Mesendoderm (in vitro differentiated cells): ENCODE measurements around the gene TMEM140.

Source experiments
- DNase-seq: peaks from one replicate; pipeline ENCODE4 v3.0.0; 2013
- H2AK5ac ChIP-seq: 2 replicates; pipeline ENCODE4 v1.6.1; 2013; ENCODE audit warnings: low read length, inconsistent platforms
- H2BK120ac ChIP-seq: 2 replicates; pipeline ENCODE4 v1.6.1; 2013; ENCODE audit warnings: low read depth, mild to moderate bottlenecking, low read length, moderate library complexity, mixed read lengths
- H2BK15ac ChIP-seq: replicated peaks from 2 replicates; pipeline ENCODE4 v1.6.1; 2013; ENCODE audit warnings: low read depth, mild to moderate bottlenecking, moderate library complexity
- H2BK5ac ChIP-seq: 2 replicates; pipeline ENCODE4 v1.6.1; 2013; ENCODE audit warnings: low read length, inconsistent platforms
- H3K18ac ChIP-seq: 2 replicates; pipeline ENCODE4 v1.6.1; 2013; ENCODE audit warnings: mild to moderate bottlenecking, low read length, mixed read lengths
- H3K23ac ChIP-seq: one replicate; pipeline ENCODE4 v1.6.1; 2013; ENCODE audit warnings: low read length
- H3K27ac ChIP-seq: 2 replicates; pipeline ENCODE4 v1.5.1; 2013; ENCODE audit warnings: low read depth, mild to moderate bottlenecking, inconsistent platforms, low read length, moderate library complexity
- H3K27me3 ChIP-seq: 2 replicates; pipeline ENCODE4 v1.6.1; 2013; ENCODE audit warnings: low read length, control low read depth, mild to moderate bottlenecking, inconsistent platforms; ENCODE audit not compliant: insufficient read depth, poor library complexity
- H3K36me3 ChIP-seq: 2 replicates; pipeline ENCODE4 v1.6.1; 2013; ENCODE audit warnings: low read length, inconsistent platforms; ENCODE audit not compliant: control insufficient read depth, insufficient read depth
- H3K4ac ChIP-seq: one replicate; pipeline ENCODE4 v1.6.1; 2013; ENCODE audit warnings: low read depth, mild to moderate bottlenecking, low read length, moderate library complexity
- H3K4me1 ChIP-seq: 2 replicates; pipeline ENCODE4 v1.6.1; 2013; ENCODE audit warnings: low read depth, low read length, inconsistent platforms; ENCODE audit not compliant: control insufficient read depth
- H3K4me2 ChIP-seq: 2 replicates; pipeline ENCODE4 v1.6.1; 2013; ENCODE audit warnings: low read length
- H3K4me3 ChIP-seq: 2 replicates; pipeline ENCODE4 v1.5.1; 2013; ENCODE audit warnings: mild to moderate bottlenecking, low read length
- H3K56ac ChIP-seq: one replicate; pipeline ENCODE4 v1.6.1; 2013; ENCODE audit warnings: low read length
- H3K79me1 ChIP-seq: 2 replicates; pipeline ENCODE4 v1.6.1; 2013; ENCODE audit warnings: low read length, inconsistent platforms
- H3K79me2 ChIP-seq: 2 replicates; pipeline ENCODE4 v1.6.1; 2013; ENCODE audit warnings: mild to moderate bottlenecking, low read length; ENCODE audit not compliant: control insufficient read depth, insufficient read depth
- H3K9ac ChIP-seq: 2 replicates; pipeline ENCODE4 v1.6.1; 2013; ENCODE audit warnings: low read length, inconsistent platforms
- H4K5ac ChIP-seq: one replicate; pipeline ENCODE4 v1.6.1; 2013; ENCODE audit warnings: low read length
- H4K8ac ChIP-seq: one replicate; pipeline ENCODE4 v1.6.1; 2013; ENCODE audit warnings: low read depth, mild to moderate bottlenecking, control low read depth, low read length, moderate library complexity
- WGBS: extraction: QIAGEN DNeasy Blood & Tissue Kit; methylation state at CpG from one replicate; pipeline ENCODE4 v1.1.7; 2013; ENCODE audit warnings: low lambda C conversion rate, missing lambda C conversion rate; ENCODE audit not compliant: insufficient coverage; ENCODE audit errors: extremely low coverage; 5-methylcytosine and 5-hydroxymethylcytosine counted together

TMEM140 gene

GRCh38 chr7:135164357-135165061 lies 16.6 kb downstream of the TMEM140 start:
- Histone ChIP-seq H3K79me2 (peaks cover 7% of the 10 kb centered on the region), H2BK15ac (no peak overlapping the region), H4K5ac (no peak overlapping the region), H3K36me3 (peaks cover 17% of the 10 kb centered on the region), H3K56ac (no peak overlapping the region), H3K4me1 (peaks cover 7% of the 10 kb centered on the region), H3K27ac (no peak overlapping the region), H3K79me1 (peaks cover 17% of the 10 kb centered on the region), H3K18ac (no peak overlapping the region), H2BK5ac (no peak overlapping the region), H3K27me3 (no peaks in the 10 kb centered on the region), H4K8ac (no peak overlapping the region), H3K9ac (no peak overlapping the region), H3K4me3 (no peak overlapping the region), H2BK120ac (no peak overlapping the region), H3K23ac (peak overlapping the region; percentile 38), H2AK5ac (no peak overlapping the region), H3K4ac (no peak overlapping the region), H3K4me2 (no peak overlapping the region)
- DNase-seq = no peak
- WGBS = no CpG with 5 or more reads among the region's 18 CpGs

DNA sequence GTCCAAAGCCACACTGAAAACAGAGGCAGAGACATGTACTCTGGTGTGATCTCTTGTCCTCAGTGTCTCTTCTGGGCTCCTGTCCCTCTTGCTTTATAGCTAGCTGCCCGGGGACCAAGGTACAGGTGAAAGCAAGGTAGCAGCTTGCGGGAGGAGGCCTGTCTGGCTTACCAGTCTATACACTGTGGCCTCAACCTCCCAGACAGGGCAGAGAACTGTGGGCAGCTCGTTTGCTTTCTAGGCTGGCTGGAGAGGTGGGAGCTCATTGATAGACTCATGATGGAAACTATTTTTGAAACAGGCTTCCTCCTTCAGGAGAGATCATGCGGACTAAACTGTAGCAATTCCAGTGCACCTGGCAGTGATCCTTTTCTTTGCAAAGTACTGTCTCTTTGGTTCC lies 18.0 kb downstream of the TMEM140 start:
- no peak overlapping the region for H3K18ac ChIP-seq
- no CpG with 5 or more reads among the region's 4 CpGs for WGBS

GRCh38 chr7:135166338-135166990 lies 18.6 kb downstream of the TMEM140 start:
- Histone ChIP-seq H3K18ac (no peak overlapping the region), H3K79me1 (peaks cover 17% of the 10 kb centered on the region), H3K79me2 (peaks cover 10% of the 10 kb centered on the region), H4K8ac (no peak overlapping the region), H3K4me3 (no peak overlapping the region), H3K4me2 (no peak overlapping the region), H3K23ac (no peak overlapping the region), H3K9ac (no peak overlapping the region), H2BK120ac (no peak overlapping the region), H4K5ac (no peak overlapping the region), H3K4me1 (peaks cover 2% of the 10 kb centered on the region), H3K56ac (no peak overlapping the region), H2BK5ac (no peak overlapping the region), H3K4ac (no peak overlapping the region), H3K27me3 (no peaks in the 10 kb centered on the region), H2BK15ac (no peak overlapping the region), H3K36me3 (peaks cover 17% of the 10 kb centered on the region), H2AK5ac (no peak overlapping the region), H3K27ac (no peak overlapping the region)
- DNase-seq = no peak
- no CpG with 5 or more reads among the region's 18 CpGs for WGBS

More for the DNA sequence above, 18.0 kb downstream of the TMEM140 start:
- peaks cover 3% of the 10 kb centered on the region for H3K4me1 ChIP-seq
- DNase-seq = no peak
- H3K4ac ChIP-seq = no peak overlapping the region
- no peak overlapping the region for H4K5ac ChIP-seq
- peaks cover 17% of the 10 kb centered on the region for H3K79me1 ChIP-seq
- H2AK5ac ChIP-seq = no peak overlapping the region
- no peak overlapping the region for H2BK5ac ChIP-seq
- peaks cover 17% of the 10 kb centered on the region for H3K36me3 ChIP-seq
- no peak overlapping the region for H3K4me2 ChIP-seq
- no peak overlapping the region for H4K8ac ChIP-seq
- no peak overlapping the region for H2BK120ac ChIP-seq
- peaks cover 10% of the 10 kb centered on the region for H3K79me2 ChIP-seq
- H3K27me3 ChIP-seq = no peaks in the 10 kb centered on the region
- no peak overlapping the region for H3K4me3 ChIP-seq
- no peak overlapping the region for H3K56ac ChIP-seq
- no peak overlapping the region for H2BK15ac ChIP-seq
- no peak overlapping the region for H3K23ac ChIP-seq
- no peak overlapping the region for H3K27ac ChIP-seq
- no peak overlapping the region for H3K9ac ChIP-seq

GRCh38 chr7:135167365-135167917 lies 19.6 kb downstream of the TMEM140 start:
- H3K79me1 ChIP-seq = peaks cover 17% of the 10 kb centered on the region

GRCh38 chr7:135168001-135168400 lies 20.1 kb downstream of the TMEM140 start:
- Histone ChIP-seq H3K36me3 (peaks cover 17% of the 10 kb centered on the region), H3K18ac (no peak overlapping the region), H3K9ac (no peak overlapping the region), H3K79me1 (peaks cover 17% of the 10 kb centered on the region), H3K4me1 (peaks cover 2% of the 10 kb centered on the region), H3K27ac (no peak overlapping the region), H3K4me3 (no peak overlapping the region), H2BK5ac (no peak overlapping the region), H3K4me2 (no peak overlapping the region), H3K23ac (no peak overlapping the region), H3K79me2 (peaks cover 10% of the 10 kb centered on the region), H3K4ac (no peak overlapping the region), H2BK120ac (no peak overlapping the region), H2BK15ac (no peak overlapping the region), H3K56ac (no peak overlapping the region), H2AK5ac (no peak overlapping the region), H3K27me3 (no peaks in the 10 kb centered on the region), H4K5ac (no peak overlapping the region), H4K8ac (no peak overlapping the region)
- DNase-seq = no peak
- no CpG with 5 or more reads among the region's 9 CpGs for WGBS

More at GRCh38 chr7:135167365-135167917, 19.6 kb downstream of the TMEM140 start:
- H2AK5ac ChIP-seq = no peak overlapping the region
- no peak overlapping the region for H3K56ac ChIP-seq
- no peak overlapping the region for H3K27ac ChIP-seq
- no peak overlapping the region for H3K4me2 ChIP-seq
- no peak overlapping the region for H2BK5ac ChIP-seq
- no peaks in the 10 kb centered on the region for H3K27me3 ChIP-seq
- H3K9ac ChIP-seq = no peak overlapping the region
- H3K23ac ChIP-seq = no peak overlapping the region
- H2BK120ac ChIP-seq = no peak overlapping the region
- peaks cover 10% of the 10 kb centered on the region for H3K79me2 ChIP-seq
- peaks cover 17% of the 10 kb centered on the region for H3K36me3 ChIP-seq
- no peak overlapping the region for H2BK15ac ChIP-seq
- no peak overlapping the region for H3K4me3 ChIP-seq
- H4K8ac ChIP-seq = no peak overlapping the region
- 100% methylated on average over 3 of the region's 12 CpGs for WGBS
- DNase-seq = no peak
- H4K5ac ChIP-seq = no peak overlapping the region
- H3K4ac ChIP-seq = no peak overlapping the region
- H3K4me1 ChIP-seq = peaks cover 2% of the 10 kb centered on the region
- H3K18ac ChIP-seq = no peak overlapping the region
